ENCODE measurements around the gene SPECC1.

SPECC1 gene

DNA sequence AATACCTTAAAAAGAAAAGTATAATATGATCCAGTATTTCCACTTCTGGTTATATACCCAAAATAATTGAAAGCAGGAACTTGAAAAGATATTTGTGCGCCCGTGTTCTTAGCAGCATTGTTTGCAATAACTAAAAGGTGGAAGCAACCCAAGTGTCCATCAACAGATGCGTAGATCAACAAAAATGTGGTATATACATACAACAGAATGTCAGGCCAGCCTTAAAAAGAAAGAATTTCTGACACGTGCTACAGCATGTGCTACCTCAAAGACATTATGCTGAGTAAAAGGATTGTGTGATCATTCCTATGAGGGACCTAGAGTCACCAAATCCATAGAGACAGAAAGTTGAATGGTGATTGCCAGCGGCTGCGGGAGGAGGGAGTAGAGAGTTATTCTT lies 133.1 kb downstream of the SPECC1 start:
- no peak overlapping the region for H3K4me3 ChIP-seq (ENCODE audit: low read length)
- no peak for DNase-seq (ENCODE audit: low read depth)
- TF ChIP-seq, protein P1, sequence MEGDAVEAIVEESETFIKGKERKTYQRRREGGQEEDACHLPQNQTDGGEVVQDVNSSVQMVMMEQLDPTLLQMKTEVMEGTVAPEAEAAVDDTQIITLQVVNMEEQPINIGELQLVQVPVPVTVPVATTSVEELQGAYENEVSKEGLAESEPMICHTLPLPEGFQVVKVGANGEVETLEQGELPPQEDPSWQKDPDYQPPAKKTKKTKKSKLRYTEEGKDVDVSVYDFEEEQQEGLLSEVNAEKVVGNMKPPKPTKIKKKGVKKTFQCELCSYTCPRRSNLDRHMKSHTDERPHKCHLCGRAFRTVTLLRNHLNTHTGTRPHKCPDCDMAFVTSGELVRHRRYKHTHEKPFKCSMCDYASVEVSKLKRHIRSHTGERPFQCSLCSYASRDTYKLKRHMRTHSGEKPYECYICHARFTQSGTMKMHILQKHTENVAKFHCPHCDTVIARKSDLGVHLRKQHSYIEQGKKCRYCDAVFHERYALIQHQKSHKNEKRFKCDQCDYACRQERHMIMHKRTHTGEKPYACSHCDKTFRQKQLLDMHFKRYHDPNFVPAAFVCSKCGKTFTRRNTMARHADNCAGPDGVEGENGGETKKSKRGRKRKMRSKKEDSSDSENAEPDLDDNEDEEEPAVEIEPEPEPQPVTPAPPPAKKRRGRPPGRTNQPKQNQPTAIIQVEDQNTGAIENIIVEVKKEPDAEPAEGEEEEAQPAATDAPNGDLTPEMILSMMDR (conservative IDR thresholded peaks at IDR 0.05; ENCODE audit: low read length), result no peak

GRCh38 chr17:20143740-20144139 lies 134.6 kb downstream of the SPECC1 start:
- TF ChIP-seq, protein P1 (conservative IDR thresholded peaks at IDR 0.05; ENCODE audit: low read length), result no peak
- H3K4me3 ChIP-seq (ENCODE audit: low read length), result no peak overlapping the region
- DNase-seq (ENCODE audit: low read depth), result no peak

DNA sequence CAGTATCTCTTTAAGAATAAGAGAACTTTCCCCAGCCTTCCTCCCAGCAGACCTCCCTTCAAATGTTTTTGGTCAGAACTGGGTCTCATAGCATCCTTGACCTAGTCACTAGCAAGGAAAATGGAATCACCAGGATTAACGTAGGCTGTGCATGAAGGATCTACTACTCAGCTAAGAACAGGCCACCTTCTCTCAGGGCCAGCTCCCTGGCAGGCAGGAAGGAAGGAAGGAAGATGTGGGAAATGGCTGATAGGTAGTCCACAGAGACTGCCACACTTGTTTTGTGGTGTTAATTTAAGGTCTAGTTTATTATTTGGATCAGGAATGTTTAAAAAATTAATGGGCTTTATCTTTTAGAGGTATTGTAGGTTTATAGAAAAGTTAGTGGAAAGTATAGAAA lies 136.4 kb downstream of the SPECC1 start:
- no peak overlapping the region for H3K4me3 ChIP-seq (ENCODE audit: low read length)
- TF ChIP-seq, protein P1 (conservative IDR thresholded peaks at IDR 0.05; ENCODE audit: low read length), result no peak
- no peak for DNase-seq (ENCODE audit: low read depth)

DNA sequence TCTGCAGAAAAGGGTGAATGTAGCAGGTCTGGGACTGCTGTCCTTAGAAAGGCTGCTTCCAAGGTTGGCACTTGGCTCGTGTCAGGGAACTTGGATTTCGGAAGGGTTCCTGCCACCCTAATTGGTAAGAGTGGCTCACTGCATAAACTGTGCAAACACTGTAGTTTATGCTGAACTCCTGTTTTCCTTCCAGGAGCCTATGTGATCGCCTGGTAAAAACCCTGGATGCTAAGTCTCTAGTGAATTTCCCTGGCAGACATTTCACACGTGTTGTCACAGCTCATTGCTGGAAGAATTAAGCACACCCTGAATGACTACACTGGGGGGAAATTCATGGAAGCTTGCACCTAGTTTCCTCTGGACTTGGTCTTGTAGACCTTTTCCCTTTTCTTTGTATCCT lies 140.1 kb downstream of the SPECC1 start:
- TF ChIP-seq, protein P1 (conservative IDR thresholded peaks at IDR 0.05; ENCODE audit: low read length), result no peak
- no peak for DNase-seq (ENCODE audit: low read depth)
- no peak overlapping the region for H3K4me3 ChIP-seq (ENCODE audit: low read length)

- H3K4me3 ChIP-seq (ENCODE audit: low read length), result no peak overlapping the region
- TF ChIP-seq, protein P1 (conservative IDR thresholded peaks at IDR 0.05; ENCODE audit: low read length), result no peak
- DNase-seq (ENCODE audit: low read depth), result no peak
Measured at GRCh38 chr17:20151174-20151573, 142.0 kb downstream of the SPECC1 start.

GRCh38 chr17:20153231-20153630 lies 144.1 kb downstream of the SPECC1 start:
- TF ChIP-seq, protein P1 (conservative IDR thresholded peaks at IDR 0.05; ENCODE audit: low read length), result no peak
- H3K4me3 ChIP-seq (ENCODE audit: low read length), result no peak overlapping the region
- no peak for DNase-seq (ENCODE audit: low read depth)

DNA sequence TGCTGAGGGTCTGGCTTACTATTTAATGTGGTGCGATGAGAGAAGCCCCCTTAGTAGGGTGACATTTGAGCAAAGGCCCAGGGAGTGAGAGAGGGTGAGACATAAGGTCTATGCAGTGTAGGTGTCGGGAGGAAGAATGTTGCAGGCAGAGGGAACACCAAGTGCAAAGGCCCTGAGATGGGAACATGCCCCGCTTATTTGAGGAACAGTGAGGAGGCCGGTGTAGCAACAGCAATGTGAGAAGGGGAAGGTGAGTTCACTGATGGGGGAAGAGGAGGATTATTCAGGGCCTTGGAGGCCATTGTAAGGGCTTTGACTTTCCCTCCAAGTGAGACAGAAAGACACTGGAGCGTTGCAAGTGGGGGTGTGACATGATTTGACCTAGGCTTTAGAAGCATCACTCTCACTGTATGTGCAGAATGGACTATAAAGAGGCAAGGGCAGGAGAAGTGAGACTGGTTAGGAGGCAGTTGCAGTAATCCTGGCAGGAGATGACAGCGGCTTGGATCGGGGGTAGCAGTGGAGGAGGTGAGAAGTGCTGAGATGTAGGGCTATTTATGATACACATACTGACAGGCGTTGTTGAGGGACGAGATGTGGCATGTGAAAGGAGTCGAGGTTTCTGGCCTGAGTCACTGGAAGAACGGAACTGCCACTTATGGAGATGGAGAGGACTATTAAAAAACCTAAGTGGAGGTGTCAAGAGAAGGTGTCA lies 145.3 kb downstream of the SPECC1 start:
- DNase-seq (ENCODE audit: low read depth), result no peak
- H3K4me3 ChIP-seq (ENCODE audit: low read length), result no peak overlapping the region
- TF ChIP-seq, protein P1 (conservative IDR thresholded peaks at IDR 0.05; ENCODE audit: low read length), result no peak

Data from AG10803 (cell line).